Measurements from ENCODE around the gene SHBG.

DNA sequence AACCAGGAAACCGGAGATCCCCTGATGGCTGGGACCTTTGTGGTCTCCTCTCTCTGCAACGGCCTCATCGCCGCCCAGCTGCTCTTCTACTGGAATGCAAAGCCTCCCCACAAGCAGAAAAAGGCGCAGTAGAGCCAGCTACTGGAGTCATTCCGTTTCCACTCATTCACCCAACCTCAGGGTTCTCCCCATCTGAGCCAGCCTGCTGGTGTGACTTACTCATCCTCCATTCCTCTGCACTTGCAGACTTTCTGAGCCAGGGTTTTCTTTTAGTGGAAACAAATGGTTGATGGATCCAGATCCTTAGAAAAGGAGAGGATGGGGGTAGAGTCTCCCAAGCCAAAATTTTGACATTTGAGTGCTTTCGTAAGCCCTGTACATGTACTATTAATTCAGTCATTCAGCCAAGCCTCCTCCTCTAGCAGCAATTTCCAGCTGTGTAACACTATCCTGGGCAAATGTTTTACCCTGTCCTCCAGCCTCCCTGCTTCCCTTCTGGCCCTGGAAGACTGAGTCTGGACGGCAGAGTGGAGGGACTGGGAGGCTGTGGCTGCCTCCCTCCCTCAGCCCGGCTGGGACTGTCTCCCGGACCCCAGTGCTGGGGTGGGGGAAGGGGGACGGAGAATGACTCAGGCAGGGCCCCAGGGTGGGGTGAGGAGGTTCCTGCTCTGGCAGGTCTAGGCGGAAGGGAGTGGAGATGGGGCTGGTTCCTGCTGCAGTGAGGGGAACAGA, 42.3 kb upstream of the SHBG start:
- TF ChIP-seq, protein P1, sequence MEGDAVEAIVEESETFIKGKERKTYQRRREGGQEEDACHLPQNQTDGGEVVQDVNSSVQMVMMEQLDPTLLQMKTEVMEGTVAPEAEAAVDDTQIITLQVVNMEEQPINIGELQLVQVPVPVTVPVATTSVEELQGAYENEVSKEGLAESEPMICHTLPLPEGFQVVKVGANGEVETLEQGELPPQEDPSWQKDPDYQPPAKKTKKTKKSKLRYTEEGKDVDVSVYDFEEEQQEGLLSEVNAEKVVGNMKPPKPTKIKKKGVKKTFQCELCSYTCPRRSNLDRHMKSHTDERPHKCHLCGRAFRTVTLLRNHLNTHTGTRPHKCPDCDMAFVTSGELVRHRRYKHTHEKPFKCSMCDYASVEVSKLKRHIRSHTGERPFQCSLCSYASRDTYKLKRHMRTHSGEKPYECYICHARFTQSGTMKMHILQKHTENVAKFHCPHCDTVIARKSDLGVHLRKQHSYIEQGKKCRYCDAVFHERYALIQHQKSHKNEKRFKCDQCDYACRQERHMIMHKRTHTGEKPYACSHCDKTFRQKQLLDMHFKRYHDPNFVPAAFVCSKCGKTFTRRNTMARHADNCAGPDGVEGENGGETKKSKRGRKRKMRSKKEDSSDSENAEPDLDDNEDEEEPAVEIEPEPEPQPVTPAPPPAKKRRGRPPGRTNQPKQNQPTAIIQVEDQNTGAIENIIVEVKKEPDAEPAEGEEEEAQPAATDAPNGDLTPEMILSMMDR (IDR thresholded peaks at IDR 0.05) = no peak
- TF ChIP-seq POLR2A (IDR thresholded peaks at IDR 0.05) = no peak
- TF ChIP-seq POLR2AphosphoS5 (IDR thresholded peaks at IDR 0.05) = no peak

All from transverse colon (tissue), 4 donors.